ELF-1 (cell line): ENCODE data around the gene RNF34.
"Not testable (repeated sequence)": the region's sequence is repeated elsewhere in the genome, so short reads cannot be mapped to it uniquely, and the experiment has no call there.

Experiments used
- DNase-seq: peaks from one replicate; pipeline ENCODE4 v3.0.0-alpha.2; 2016; ENCODE audit warnings: low read depth, low spot score

RNF34 gene

DNA sequence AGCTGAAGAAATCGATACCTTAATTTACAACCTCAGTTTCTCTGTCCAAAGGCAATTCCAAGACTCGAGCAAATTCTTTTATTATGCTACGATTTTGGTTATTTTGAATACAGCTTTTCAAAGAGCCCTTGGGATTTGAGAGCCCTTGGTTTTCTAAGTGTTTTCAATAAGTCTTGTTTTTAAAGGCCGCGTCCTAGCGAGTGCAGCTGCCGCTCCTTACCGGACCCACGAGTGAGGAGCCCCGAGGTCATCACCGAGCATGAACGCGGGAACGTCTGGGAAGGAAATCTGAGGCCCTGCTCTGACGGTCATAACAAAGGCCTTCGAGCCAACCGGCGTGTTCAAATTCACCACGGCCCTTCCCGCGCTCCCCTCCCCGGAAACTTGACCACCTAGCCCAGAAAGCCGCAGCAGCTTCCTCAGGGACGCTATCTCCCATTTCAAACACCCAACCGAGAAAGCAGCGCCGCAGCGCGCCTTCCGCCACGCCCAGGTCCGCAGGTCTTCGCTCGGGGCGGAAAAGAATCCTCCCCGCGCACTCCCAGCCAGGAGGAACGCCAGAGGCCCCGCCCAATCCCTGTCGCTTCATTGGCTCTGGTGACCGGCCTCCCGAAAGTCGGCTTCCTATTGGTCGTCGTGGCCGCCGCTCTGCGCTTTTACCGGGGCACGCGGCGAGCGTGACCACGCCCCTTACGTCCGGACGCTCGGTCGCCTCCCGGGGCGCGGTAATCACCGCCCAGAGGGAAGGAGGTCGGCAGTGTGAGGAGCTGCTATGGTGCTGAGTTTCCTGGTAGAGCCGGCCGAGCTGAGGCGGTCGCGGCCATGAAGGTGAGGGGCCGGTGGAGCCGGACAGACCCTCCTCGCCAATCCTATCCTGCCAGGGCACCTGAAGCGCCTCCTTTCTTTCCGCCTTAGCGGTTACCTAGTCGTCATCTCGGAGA is at the start of gene RNF34:
TSS of gene RNF34 (plus strand) at position 728 of the 941 bp plus-strand sequence. CDS start at position 823, 95 bp downstream.
- peak; percentile 100 for DNase-seq

DNA sequence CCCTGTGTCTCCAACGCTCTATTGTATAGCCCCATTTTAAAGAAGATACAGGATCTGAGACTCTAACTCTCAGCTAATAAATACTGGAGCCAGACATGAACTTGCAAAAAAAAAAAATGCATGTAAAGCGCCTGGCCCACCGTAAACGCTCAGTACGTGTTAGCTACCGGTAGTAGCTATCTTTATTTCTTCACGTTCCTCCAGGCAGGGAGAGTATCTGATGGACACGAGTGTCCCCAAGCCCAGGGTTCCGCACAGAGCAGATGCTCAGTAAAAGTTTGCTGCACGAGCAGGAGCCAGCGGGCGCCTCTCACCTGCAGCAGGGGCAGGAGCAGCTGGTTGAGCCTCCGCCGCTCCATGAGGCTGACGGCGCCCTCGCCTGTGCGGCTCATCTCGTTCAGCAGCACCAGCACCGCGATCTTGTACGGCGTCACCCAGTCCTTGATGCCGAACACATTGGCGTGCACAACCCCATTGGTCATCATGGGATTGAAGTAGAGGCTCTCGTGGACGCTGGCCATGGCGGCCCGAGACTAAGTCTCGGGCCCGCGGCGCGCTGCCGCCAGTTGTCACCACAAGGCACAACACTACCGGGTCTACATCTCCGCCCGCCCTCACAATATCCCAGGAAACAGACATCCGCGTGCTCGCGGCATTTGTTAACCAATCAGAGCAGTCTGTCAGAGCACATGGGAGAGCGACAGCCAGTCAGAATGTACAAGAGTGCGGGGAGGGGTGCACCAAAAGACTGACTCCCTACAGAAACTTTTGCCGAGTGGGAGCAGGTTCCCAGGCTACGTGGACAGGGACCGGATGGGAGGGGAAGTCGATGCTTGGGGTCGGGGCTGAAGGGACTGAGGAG is 47.9 kb upstream of the RNF34 start, which contains the start of gene ANAPC5:
TSS of gene ANAPC5 (minus strand) at position 592 of the 862 bp plus-strand sequence. CDS start at position 521, 71 bp downstream.
- peak; percentile 98 for DNase-seq

GRCh38 chr12:121352682-121353018 is 47.3 kb upstream of the RNF34 start:
- no peak for DNase-seq

- no peak for DNase-seq
Observed at GRCh38 chr12:121355818-121356217, 44.1 kb upstream of the RNF34 start.

DNA sequence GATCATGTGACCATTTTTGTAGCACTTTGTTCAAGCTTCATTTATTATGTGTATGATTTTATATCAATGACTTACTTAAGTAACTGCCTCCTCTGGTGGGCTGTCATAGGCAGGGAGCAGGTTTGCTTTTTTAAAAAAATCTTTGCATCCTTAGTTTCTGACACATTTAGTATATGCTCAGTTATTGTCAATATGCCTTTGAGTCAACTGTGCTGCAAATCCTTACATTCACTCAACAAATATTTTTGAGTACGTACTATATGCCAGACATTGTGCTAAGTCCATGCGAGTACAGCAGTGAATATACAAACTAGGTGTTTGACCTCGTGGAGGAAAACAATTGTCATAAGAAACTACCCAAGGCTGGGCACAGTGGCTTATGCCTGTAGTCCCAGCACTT is 43.3 kb upstream of the RNF34 start:
- no peak for DNase-seq

GRCh38 chr12:121357331-121357730 is 42.6 kb upstream of the RNF34 start:
- DNase-seq: no peak

DNA sequence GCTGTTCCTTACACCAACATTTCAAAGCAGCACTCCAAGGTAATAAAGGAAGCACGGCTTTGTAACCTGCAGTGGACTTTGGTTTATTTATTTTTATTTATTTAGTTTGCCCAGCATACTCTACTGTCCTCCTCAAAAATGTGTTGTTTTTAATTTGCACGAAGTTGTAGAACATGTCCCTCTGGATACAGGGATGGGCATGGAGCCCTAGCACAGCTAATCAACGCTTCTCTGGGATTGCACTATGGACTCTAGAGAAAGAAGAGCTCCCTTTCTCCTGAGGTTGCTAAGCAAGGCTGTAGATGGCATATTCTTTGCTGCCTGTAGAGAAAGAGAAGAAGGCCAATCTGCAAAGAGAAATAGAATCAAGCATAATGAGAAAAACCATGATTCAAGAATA is 41.8 kb upstream of the RNF34 start:
- no peak for DNase-seq

GRCh38 chr12:121364683-121365121 is 35.2 kb upstream of the RNF34 start:
- DNase-seq: no peak

GRCh38 chr12:121365416-121366062 is 34.4 kb upstream of the RNF34 start:
- DNase-seq: no peak

- DNase-seq: peak; percentile 17
Observed at GRCh38 chr12:121366063-121366459, 33.9 kb upstream of the RNF34 start.

GRCh38 chr12:121371404-121371803 is 28.5 kb upstream of the RNF34 start:
- DNase-seq: no peak

DNA sequence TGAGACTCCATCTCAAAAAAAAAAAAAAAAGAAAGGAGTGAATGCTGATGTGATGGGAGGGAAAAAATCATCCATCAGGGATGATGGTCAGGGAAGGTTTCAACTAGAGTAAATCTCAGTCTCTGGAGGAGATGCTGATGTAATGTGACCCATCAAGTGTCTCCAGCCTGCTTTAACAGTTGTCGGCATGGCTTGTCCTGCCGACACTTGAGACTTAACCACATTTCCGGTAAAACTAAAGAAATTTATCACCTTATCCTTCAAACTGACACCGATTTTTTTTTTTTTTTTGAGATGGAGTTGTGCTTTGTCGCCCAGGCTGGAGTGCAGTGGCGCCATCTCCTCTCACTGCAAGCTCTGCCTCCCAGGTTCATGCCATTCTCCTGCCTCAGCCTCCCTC is 26.2 kb upstream of the RNF34 start:
- no peak for DNase-seq

DNA sequence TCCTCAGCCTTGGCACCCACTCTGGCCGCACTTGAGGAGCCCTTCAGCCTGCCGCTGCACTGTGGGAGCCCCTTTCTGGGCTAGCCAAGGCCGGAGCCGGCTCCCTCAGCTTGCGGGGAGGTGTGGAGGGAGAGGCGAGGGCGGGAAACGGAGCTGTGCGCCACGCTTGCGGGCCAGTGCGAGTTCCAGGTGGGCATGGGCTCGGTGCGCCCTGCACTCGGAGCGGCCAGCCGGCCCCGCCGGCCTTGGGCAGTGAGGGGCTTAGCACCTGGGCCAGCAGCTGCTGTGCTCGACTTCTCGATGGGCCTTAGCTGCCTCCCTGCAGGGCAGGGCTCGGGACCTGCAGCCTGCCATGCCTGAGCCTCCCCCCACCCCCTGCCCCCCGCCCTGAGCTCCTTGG is 25.6 kb upstream of the RNF34 start:
- DNase-seq: not testable (repeated sequence)

DNA sequence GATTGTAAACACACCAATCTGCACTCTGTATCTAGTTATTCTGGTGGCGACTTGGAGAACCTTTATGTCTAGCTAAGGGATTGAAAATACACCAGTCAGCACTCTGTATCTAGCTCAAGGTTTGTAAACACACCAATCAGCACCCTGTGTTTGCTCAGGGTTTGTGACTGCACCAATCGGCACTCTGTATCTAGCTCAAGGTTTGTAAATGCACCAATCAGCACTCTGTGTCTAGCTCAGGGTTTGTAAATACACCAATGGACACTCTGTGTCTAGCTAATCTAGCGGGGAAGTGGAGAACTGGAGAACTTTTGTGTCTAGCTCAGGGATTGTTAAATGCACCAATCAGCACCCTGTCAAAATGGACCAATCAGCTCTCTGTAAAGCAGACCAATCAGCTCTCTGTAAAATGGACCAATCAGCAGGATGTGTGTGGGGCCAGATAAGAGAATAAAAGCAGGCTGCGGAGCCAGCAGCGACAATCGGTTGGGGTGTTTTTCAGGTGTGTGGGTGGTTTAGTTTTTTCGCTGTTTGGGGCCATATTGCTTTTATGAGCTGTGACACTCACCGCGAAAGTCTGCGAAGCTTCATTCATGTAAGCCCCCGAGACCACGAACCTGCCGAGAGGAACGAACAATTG is 24.9 kb upstream of the RNF34 start:
- DNase-seq: not testable (repeated sequence)

- no peak for DNase-seq
Observed at GRCh38 chr12:121376754-121377697, 22.9 kb upstream of the RNF34 start.

GRCh38 chr12:121378736-121379135 is 21.2 kb upstream of the RNF34 start:
- DNase-seq: no peak

DNA sequence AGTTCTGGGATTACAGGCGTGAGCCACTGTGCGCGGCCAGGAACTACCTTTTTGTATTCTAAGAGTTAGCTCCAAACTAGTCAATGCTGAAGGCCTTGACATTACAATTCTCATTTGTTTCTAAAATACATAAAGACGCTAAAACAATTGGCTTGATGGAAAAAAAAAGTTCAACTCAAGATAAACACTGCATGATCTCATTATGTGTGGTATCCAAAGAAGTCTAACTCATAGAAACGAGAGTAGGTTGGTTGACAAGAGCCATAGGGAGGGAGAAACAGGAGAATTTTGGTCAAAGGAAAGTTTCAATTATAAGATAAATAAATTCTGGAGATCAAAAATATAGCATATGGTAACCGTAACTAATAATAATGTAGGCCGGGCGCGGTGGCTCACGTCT is 20.0 kb upstream of the RNF34 start:
- DNase-seq: no peak

DNA sequence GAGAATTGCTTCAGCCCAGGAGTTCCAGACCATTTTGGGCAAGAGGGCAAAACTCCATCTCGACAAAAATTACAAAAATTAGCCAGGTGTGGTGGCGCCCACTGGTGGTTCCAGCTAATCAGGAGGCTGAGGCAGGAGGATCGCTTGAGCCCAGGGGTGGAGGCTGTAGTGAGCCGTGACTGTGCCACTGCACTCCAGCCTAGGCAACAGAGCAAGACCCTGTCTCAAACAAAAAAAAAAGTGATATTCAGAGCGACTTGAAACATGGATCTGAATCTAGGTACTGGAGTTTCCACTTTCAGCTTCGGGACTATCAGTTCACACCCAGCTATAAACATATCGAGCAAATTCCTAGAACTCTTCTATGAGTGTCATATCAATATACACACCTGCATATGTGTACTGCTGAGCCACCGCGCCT is 16.3 kb upstream of the RNF34 start:
- no peak for DNase-seq

- not testable (repeated sequence) for DNase-seq
Observed at GRCh38 chr12:121384891-121385290, 15.0 kb upstream of the RNF34 start.

DNA sequence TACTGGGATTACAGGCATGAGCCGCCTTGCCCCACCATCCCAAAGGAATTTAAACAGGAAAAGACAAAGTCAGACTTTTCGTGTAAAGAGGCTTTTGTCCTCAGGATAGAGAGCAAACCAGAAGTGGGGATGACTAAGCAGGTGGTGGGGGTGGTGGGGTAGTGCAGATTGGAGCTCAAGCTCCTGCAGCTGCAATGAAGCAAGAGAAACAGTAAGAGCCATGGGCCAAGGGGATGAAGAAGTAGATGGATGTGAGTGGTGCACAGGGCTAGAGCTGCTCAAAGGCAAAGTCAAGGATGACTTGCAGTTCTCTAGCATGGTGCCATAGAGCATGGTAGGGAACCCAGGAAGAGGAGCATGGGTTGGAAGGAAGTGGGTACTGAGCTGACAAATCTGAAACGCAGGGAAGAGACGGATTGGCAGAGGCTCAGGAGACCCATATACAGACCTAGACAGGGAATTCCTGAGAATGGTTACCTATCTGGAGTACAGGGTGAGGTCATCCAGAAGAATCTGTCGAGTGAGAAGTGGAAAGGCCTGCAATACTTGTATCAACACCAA is 11.4 kb upstream of the RNF34 start:
- DNase-seq: no peak
